Heart left ventricle (tissue), 13 donors: Measurements from ENCODE around the gene TCF7L2.

Source experiments
- POLR2A ChIP-seq, 2 donors: fragments of 450-650 bp; IDR thresholded peaks; one replicate each; pipeline ENCODE4 v1.6.1; 2017; ENCODE audit warnings: antibody characterized with exemption in 2 of 2, mild to moderate bottlenecking in 2 of 2, moderate library complexity in 2 of 2
- TF ChIP-seq, protein P1 (sequence below), 12 donors: fragments of 200-600 bp; sonication (generic) in 4 of 12; IDR thresholded peaks; one replicate each; pipeline versions ENCODE4 v1.5.0 to v1.8.0; 2018 to 2022; ENCODE audit warnings: antibody characterized with exemption in 12 of 12, mild to moderate bottlenecking in 5 of 12
- donor health status: ischemic (EF 13 %, LVEDD 7.1; RV severe dilation, severe dysfunction).
- donor health status: DM: no; HTN: yes; CAD: no.
- donor health status: DM: no; HTN: no; CAD: no.
- donor health status: ischemic (EF 25% LVEDD 6.9; RV normal size, moderate dysfunction).
- donor health status: ischemic (EF 25% LVEDD 5.7; RV mildly dilated, moderate dysfunction).
- donor health status: ischemic (EF 35%, LVEDD 5.7; RV mildly dilated, moderate dysfunction).
- donor health status: nonischemic (EF 11% LVEDD 7.7; RV severe dilation, severe dysfunction).
- donor health status: DM: yes; HTN: yes; CAD: no.
- donor health status: PGD.
- donor health status: ischemic (EF 29% LVEDD 5.4; RV normal size, mild dysfunction).
- donor health status: nonischemic (EF 23%, LVEDD 6.1; RV moderate dilation, normal function).

DNA sequence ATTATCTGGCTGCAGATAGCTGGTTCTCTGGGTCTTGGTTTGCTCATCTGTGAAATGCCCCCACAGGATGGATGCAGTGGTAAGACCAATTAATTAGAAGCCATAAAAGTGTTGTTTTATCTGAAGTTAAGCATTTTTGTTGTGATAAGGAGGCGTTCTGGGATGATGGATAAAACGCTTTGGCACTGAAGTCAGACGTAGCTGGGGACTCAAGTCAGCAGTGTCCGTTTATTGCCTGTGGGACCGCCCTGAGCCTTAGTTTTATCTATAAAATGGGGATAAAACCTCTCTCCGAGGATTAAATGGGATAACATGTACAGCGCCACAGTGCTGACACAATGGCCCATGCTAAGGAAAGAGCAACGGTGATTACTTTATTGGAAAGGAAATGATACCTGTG lies 34.7 kb downstream of the TCF7L2 start:
- TF ChIP-seq, protein P1, sequence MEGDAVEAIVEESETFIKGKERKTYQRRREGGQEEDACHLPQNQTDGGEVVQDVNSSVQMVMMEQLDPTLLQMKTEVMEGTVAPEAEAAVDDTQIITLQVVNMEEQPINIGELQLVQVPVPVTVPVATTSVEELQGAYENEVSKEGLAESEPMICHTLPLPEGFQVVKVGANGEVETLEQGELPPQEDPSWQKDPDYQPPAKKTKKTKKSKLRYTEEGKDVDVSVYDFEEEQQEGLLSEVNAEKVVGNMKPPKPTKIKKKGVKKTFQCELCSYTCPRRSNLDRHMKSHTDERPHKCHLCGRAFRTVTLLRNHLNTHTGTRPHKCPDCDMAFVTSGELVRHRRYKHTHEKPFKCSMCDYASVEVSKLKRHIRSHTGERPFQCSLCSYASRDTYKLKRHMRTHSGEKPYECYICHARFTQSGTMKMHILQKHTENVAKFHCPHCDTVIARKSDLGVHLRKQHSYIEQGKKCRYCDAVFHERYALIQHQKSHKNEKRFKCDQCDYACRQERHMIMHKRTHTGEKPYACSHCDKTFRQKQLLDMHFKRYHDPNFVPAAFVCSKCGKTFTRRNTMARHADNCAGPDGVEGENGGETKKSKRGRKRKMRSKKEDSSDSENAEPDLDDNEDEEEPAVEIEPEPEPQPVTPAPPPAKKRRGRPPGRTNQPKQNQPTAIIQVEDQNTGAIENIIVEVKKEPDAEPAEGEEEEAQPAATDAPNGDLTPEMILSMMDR (IDR thresholded peaks at IDR 0.05) = no peak
- no peak for TF ChIP-seq POLR2A (IDR thresholded peaks at IDR 0.05)
